SK-N-SH treated with all-trans-retinoic acid at 6 μM for 48 hours (cell line): ENCODE data around the gene UPK2.
"Not testable (repeated sequence)": the region's sequence is repeated elsewhere in the genome, so short reads cannot be mapped to it uniquely, and the experiment has no call there.

Experiments used
- ARNTL ChIP-seq: fragments of 450-650 bp; formaldehyde crosslinking; IDR thresholded peaks from 2 replicates; pipeline ENCODE4 v1.5.0; 2020; ENCODE audit warnings: low read depth, mild to moderate bottlenecking, moderate library complexity, borderline replicate concordance
- CREB5 ChIP-seq: fragments of 250-450 bp; sonication (Bioruptor Pico); IDR thresholded peaks from 2 replicates; pipeline ENCODE4 v1.5.1; 2020; ENCODE audit warnings: low read depth, mild to moderate bottlenecking, moderate library complexity
- ESRRG ChIP-seq: fragments of 250-450 bp; sonication (Bioruptor Pico); IDR thresholded peaks from 2 replicates; pipeline ENCODE4 v1.6.1; 2021; ENCODE audit warnings: mild to moderate bottlenecking
- ISL1 ChIP-seq: fragments of 250-450 bp; sonication (Bioruptor Pico); IDR thresholded peaks from 2 replicates; pipeline ENCODE4 v2.1.2; 2022; ENCODE audit warnings: mild to moderate bottlenecking, moderate library complexity
- PATZ1 ChIP-seq: fragments of 250-450 bp; sonication (Bioruptor Pico); IDR thresholded peaks from 2 replicates; pipeline ENCODE4 v1.8.0; 2020; ENCODE audit warnings: mild to moderate bottlenecking, moderate library complexity, borderline replicate concordance
- RARB ChIP-seq: fragments of 250-450 bp; sonication (Bioruptor Pico); IDR thresholded peaks from 2 replicates; pipeline ENCODE4 v1.8.0; 2021; ENCODE audit warnings: mild to moderate bottlenecking, moderate library complexity
- TSHZ2 ChIP-seq: fragments of 250-450 bp; sonication (Bioruptor Pico); IDR thresholded peaks from 2 replicates; pipeline ENCODE4 v1.5.0; 2020; ENCODE audit warnings: mild to moderate bottlenecking, moderate library complexity
- ZC3H10 ChIP-seq: fragments of 250-450 bp; sonication (Bioruptor Pico); IDR thresholded peaks from 2 replicates; pipeline ENCODE4 v1.5.1; 2021; ENCODE audit warnings: mild to moderate bottlenecking, moderate library complexity
- ZFP30 ChIP-seq: fragments of 450-650 bp; formaldehyde crosslinking; IDR thresholded peaks from 2 replicates; pipeline ENCODE4 v1.5.0; 2022; ENCODE audit warnings: mild to moderate bottlenecking, moderate library complexity
- ZNF565 ChIP-seq: fragments of 450-650 bp; formaldehyde crosslinking; conservative IDR thresholded peaks from 2 replicates; pipeline ENCODE4 v1.5.0; 2020; ENCODE audit warnings: low read depth, mild to moderate bottlenecking, moderate library complexity

GRCh38 chr11:118991486-118992038 lies 35.5 kb downstream of the UPK2 start:
- TF ChIP-seq ZC3H10 (CRISPR knock-in tag); ISL1 (CRISPR knock-in tag); ZFP30; RARB (CRISPR knock-in tag); CREB5 (CRISPR knock-in tag); ZNF565 (CRISPR knock-in tag); TSHZ2 (CRISPR knock-in tag); ARNTL; ESRRG (CRISPR knock-in tag); PATZ1: not testable (repeated sequence)
